A673 (cell line): ENCODE results near the gene METTL14. TPM values are rescaled to one million over a fixed set of nuclear protein-coding genes. Genes with fewer than 3 reads are reported as not detected.

Experiments used
- BruUV-seq: library from RNA; stranded (reverse); fragments of 400-500 nt; replicated peaks from 2 replicates; lab custom pipeline; 2021; lab: Mats Ljungman, UMichigan
- CTCF ChIA-PET: fragments of 300-600 bp; sonication (Branson Sonifier 250); formaldehyde crosslinking; loops from one replicate; lab custom pipeline; 2022; ENCODE audit warnings: antibody characterized with exemption; lab: Charles Lee
- POLR2A ChIA-PET: fragments of 300-600 bp; sonication (Branson Sonifier 250); formaldehyde crosslinking; loops from one replicate; lab custom pipeline; 2022; ENCODE audit warnings: antibody characterized with exemption; ENCODE audit not compliant: low non-redundant PET; lab: Charles Lee
- DNase-seq: peaks from one replicate; pipeline ENCODE4 v3.0.0-alpha.2; 2015; ENCODE audit warnings: low spot score
- H3K27ac ChIP-seq: fragments of 200-600 bp; sonication (generic); 2 replicates; pipeline ENCODE4 v1.5.1; 2016; ENCODE audit warnings: mixed run types, low read depth, mild to moderate bottlenecking, mixed read lengths, antibody characterized with exemption, low read length; ENCODE audit not compliant: poor library complexity, severe bottlenecking
- H3K27me3 ChIP-seq: fragments of 200-600 bp; sonication (generic); replicated peaks from 2 replicates; pipeline ENCODE4 v1.6.1; 2017; ENCODE audit warnings: mixed run types, low read depth, mild to moderate bottlenecking, mixed read lengths, antibody characterized with exemption, low read length; ENCODE audit not compliant: insufficient read depth, poor library complexity
- H3K36me3 ChIP-seq: fragments of 200-600 bp; sonication (generic); 2 replicates; pipeline ENCODE4 v1.6.1; 2016; ENCODE audit warnings: mixed run types, mild to moderate bottlenecking, mixed read lengths, antibody characterized with exemption, low read length; ENCODE audit not compliant: insufficient read depth, poor library complexity, severe bottlenecking
- H3K4me1 ChIP-seq: fragments of 200-600 bp; sonication (generic); 2 replicates; pipeline ENCODE4 v1.6.1; 2017; ENCODE audit warnings: mixed run types, mild to moderate bottlenecking, mixed read lengths, antibody characterized with exemption, low read length; ENCODE audit not compliant: insufficient read depth, poor library complexity, severe bottlenecking
- H3K4me3 ChIP-seq: fragments of 200-600 bp; sonication (generic); 2 replicates; pipeline ENCODE4 v1.5.1; 2016; ENCODE audit warnings: low read depth, mixed run types, mild to moderate bottlenecking, mixed read lengths, low read length; ENCODE audit not compliant: poor library complexity, severe bottlenecking
- H3K9me3 ChIP-seq: fragments of 200-600 bp; sonication (generic); 2 replicates; pipeline ENCODE4 v1.6.1; 2016; ENCODE audit warnings: mixed run types, low read depth, mild to moderate bottlenecking, mixed read lengths, antibody characterized with exemption, low read length; ENCODE audit not compliant: poor library complexity, severe bottlenecking
- CTCF ChIP-seq: fragments of 300-800, 200-600 bp; sonication (generic); conservative IDR thresholded peaks from 2 replicates; pipeline ENCODE4 v1.5.1; 2017; ENCODE audit warnings: low read depth, mild to moderate bottlenecking, antibody characterized with exemption, low read length, moderate library complexity, mixed read lengths
- EZH2 ChIP-seq: fragments of 200-600 bp; sonication (generic); IDR thresholded peaks from 2 replicates; pipeline ENCODE4 v1.6.1; 2017; ENCODE audit warnings: borderline replicate concordance, low read depth, mild to moderate bottlenecking, mixed read lengths, antibody characterized with exemption, low read length; ENCODE audit not compliant: poor library complexity, severe bottlenecking
- intact Hi-C: fragments of 100-400 bp; cut with micrococcal nuclease; formaldehyde crosslinking; loops from one replicate; pipeline ENCODE4 v1.10.0; 2022; ENCODE audit not compliant: unreplicated experiment
- total RNA-seq: library from RNA; stranded (reverse); gene quantifications from 2 replicates; pipeline ENCODE4 v1.2.3, GENCODE V29; 2021

The METTL14 gene
- total RNA-seq, 1 experiment from 2014 or later, result 57.6 TPM

GRCh38 chr4:118754890-118755289 lies 69.7 kb downstream of the METTL14 start:
- CTCF ChIA-PET, result no interaction called here
- Histone ChIP-seq H3K4me3 (no peak overlapping the region), H3K4me1 (peaks cover 4% of the 10 kb centered on the region), H3K27me3 (no peaks in the 10 kb centered on the region), H3K9me3 (no peaks in the 10 kb centered on the region), H3K36me3 (peaks cover 19% of the 10 kb centered on the region), H3K27ac (no peak overlapping the region)
- intact Hi-C loops, result no loop called here
- BruUV-seq, result no TSS peak
- DNase-seq, result no peak
- TF ChIP-seq CTCF, result no peak
- TF ChIP-seq EZH2, result no peak
- POLR2A ChIA-PET, result no interaction called here

GRCh38 chr4:118755438-118756226 lies 70.4 kb downstream of the METTL14 start:
- H3K27me3 ChIP-seq, result no peaks in the 10 kb centered on the region
- TF ChIP-seq CTCF (no peak), EZH2 (no peak)
- H3K36me3 ChIP-seq, result peaks cover 14% of the 10 kb centered on the region
- ChIA-PET CTCF (no interaction called here), POLR2A (no interaction called here)
- no TSS peak for BruUV-seq
- peaks cover 4% of the 10 kb centered on the region for H3K4me1 ChIP-seq
- intact Hi-C loops, result no loop called here
- H3K9me3 ChIP-seq, result no peaks in the 10 kb centered on the region
- no peak overlapping the region for H3K27ac ChIP-seq
- no peak overlapping the region for H3K4me3 ChIP-seq
- DNase-seq, result no peak

GRCh38 chr4:118756429-118756828 lies 71.2 kb downstream of the METTL14 start:
- ChIA-PET CTCF (no interaction called here), POLR2A (no interaction called here)
- no peak overlapping the region for H3K27ac ChIP-seq
- no peaks in the 10 kb centered on the region for H3K9me3 ChIP-seq
- BruUV-seq, result no TSS peak
- TF ChIP-seq EZH2 (no peak), CTCF (no peak)
- H3K36me3 ChIP-seq, result peaks cover 13% of the 10 kb centered on the region
- H3K27me3 ChIP-seq, result no peaks in the 10 kb centered on the region
- H3K4me1 ChIP-seq, result peaks cover 4% of the 10 kb centered on the region
- no peak overlapping the region for H3K4me3 ChIP-seq
- intact Hi-C loops, result no loop called here
- DNase-seq, result no peak
